ENCODE measurements around the gene CYP20A1.

DNA sequence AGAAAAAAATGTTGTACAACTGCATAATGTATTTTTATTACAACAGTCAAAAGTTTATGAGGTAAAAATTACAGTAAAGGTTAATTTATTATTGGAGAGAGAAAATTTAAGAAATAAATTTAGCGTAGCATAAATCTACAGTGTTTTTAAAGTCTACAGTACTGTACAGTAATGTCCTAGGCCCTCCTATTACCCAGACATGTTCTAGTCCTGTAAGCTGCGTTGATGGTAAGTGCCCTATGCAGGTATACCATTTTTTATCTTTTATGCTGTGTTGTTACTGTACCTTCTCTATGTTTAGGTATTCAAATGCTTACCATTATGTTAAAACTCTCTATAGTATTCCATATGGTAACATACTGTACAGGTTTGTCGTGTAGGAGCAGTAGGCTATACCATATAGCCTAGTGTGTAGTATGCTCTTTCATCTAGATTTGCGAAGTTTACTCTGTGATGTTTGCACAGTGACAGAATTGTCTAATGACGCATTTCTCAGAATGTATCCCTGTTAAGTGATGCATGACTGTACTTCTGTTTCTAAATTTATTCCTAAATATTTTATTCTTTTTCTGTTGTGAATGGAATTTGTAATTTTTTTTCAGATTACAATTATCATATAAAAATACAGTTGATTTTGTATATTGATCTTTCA is 113.9 kb downstream of the CYP20A1 start:
- TF ChIP-seq EZH2 (IDR thresholded peaks at IDR 0.05) (no peak), EZH2phosphoT487 (IDR thresholded peaks at IDR 0.05) (no peak)
- TF ChIP-seq, protein P1, sequence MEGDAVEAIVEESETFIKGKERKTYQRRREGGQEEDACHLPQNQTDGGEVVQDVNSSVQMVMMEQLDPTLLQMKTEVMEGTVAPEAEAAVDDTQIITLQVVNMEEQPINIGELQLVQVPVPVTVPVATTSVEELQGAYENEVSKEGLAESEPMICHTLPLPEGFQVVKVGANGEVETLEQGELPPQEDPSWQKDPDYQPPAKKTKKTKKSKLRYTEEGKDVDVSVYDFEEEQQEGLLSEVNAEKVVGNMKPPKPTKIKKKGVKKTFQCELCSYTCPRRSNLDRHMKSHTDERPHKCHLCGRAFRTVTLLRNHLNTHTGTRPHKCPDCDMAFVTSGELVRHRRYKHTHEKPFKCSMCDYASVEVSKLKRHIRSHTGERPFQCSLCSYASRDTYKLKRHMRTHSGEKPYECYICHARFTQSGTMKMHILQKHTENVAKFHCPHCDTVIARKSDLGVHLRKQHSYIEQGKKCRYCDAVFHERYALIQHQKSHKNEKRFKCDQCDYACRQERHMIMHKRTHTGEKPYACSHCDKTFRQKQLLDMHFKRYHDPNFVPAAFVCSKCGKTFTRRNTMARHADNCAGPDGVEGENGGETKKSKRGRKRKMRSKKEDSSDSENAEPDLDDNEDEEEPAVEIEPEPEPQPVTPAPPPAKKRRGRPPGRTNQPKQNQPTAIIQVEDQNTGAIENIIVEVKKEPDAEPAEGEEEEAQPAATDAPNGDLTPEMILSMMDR (IDR thresholded peaks at IDR 0.05), result no peak
